PFSK-1 (cell line): ENCODE measurements around the gene HYAL3.
A peak's percentile ranks its signal among the peaks of the same experiment; 100 is the strongest.

Source experiments
- FOXP2 ChIP-seq: optimal IDR thresholded peaks from 2 replicates; pipeline ENCODE3; 2011; ENCODE audit warnings: borderline replicate concordance, control low read depth, inconsistent platforms; ENCODE audit not compliant: insufficient read depth; ENCODE audit errors: extremely low read length, extremely low read depth
- POLR2AphosphoS5 ChIP-seq: IDR thresholded peaks from 2 replicates; pipeline ENCODE4 v1.6.1; 2012; ENCODE audit warnings: low read depth, mild to moderate bottlenecking, control low read depth, low read length, moderate library complexity
- REST ChIP-seq, 2 experiments: IDR thresholded peaks; 2 replicates each; pipeline versions ENCODE4 v1.6.1 to v1.8.0; 2011 to 2012; ENCODE audit warnings: low read depth in 2 of 2, low read length in 2 of 2, control low read depth in 1 of 2, inconsistent platforms in 1 of 2, mild to moderate bottlenecking in 1 of 2, moderate library complexity in 1 of 2; ENCODE audit not compliant: insufficient read depth in 1 of 2
- SIN3A ChIP-seq: IDR thresholded peaks from 2 replicates; pipeline ENCODE4 v1.6.1; 2012; ENCODE audit warnings: mild to moderate bottlenecking, low read length, moderate library complexity, borderline replicate concordance; ENCODE audit not compliant: insufficient read depth
- TAF1 ChIP-seq: IDR thresholded peaks from 2 replicates; pipeline ENCODE4 v1.6.1; 2012; ENCODE audit warnings: low read length, control low read depth, borderline replicate concordance; ENCODE audit not compliant: insufficient read depth

- TF ChIP-seq POLR2AphosphoS5 (peak; percentile 68), FOXP2 (no peak), REST (IDR thresholded peaks at IDR 0.05; ENCODE audit: insufficient read depth in 1 of 2, low read depth in 2 of 2, low read length in 2 of 2) (no peak), TAF1 (no peak), SIN3A (no peak)
Observed at GRCh38 chr3:50260027-50260941, 38.9 kb downstream of the HYAL3 start.
